ENCODE data around the gene PLA2G2E.

Gene PLA2G2E

GRCh38 chr1:19879661-19880060, 43.8 kb downstream of the PLA2G2E start:
- no peak for DNase-seq (ENCODE audit: extremely low read depth, low read depth)
- TF ChIP-seq CTCF (IDR thresholded peaks at IDR 0.05; ENCODE audit: low read depth, low read length, missing control alignments) = no peak
- no peak overlapping the region for H3K4me3 ChIP-seq (replicated peaks; ENCODE audit: low read depth, low read length)

- no peak for TF ChIP-seq CTCF (IDR thresholded peaks at IDR 0.05; ENCODE audit: low read depth, low read length, missing control alignments)
- no peak overlapping the region for H3K4me3 ChIP-seq (replicated peaks; ENCODE audit: low read depth, low read length)
- no peak for DNase-seq (ENCODE audit: extremely low read depth, low read depth)
Observed at GRCh38 chr1:19879227-19879626, 44.2 kb downstream of the PLA2G2E start.

- TF ChIP-seq CTCF (IDR thresholded peaks at IDR 0.05; ENCODE audit: low read depth, low read length, missing control alignments) = no peak
- H3K4me3 ChIP-seq (replicated peaks; ENCODE audit: low read depth, low read length) = no peak overlapping the region
- DNase-seq (ENCODE audit: extremely low read depth, low read depth) = no peak
Observed at GRCh38 chr1:19878637-19878985, 44.8 kb downstream of the PLA2G2E start.

GRCh38 chr1:19877821-19878636, 45.4 kb downstream of the PLA2G2E start:
- H3K4me3 ChIP-seq (replicated peaks; ENCODE audit: low read depth, low read length) = no peak overlapping the region
- TF ChIP-seq CTCF (IDR thresholded peaks at IDR 0.05; ENCODE audit: low read depth, low read length, missing control alignments) = no peak
- DNase-seq (ENCODE audit: extremely low read depth, low read depth) = no peak

- no peak for DNase-seq (ENCODE audit: extremely low read depth, low read depth)
- no peak for TF ChIP-seq CTCF (IDR thresholded peaks at IDR 0.05; ENCODE audit: low read depth, low read length, missing control alignments)
- H3K4me3 ChIP-seq (replicated peaks; ENCODE audit: low read depth, low read length) = no peak overlapping the region
Observed at GRCh38 chr1:19877181-19877750, 46.2 kb downstream of the PLA2G2E start.

- DNase-seq (ENCODE audit: extremely low read depth, low read depth) = no peak
Observed at GRCh38 chr1:19872190-19872589, 51.2 kb downstream of the PLA2G2E start.

More at GRCh38 chr1:19872190-19872589, 51.2 kb downstream of the PLA2G2E start:
- no peak overlapping the region for H3K4me3 ChIP-seq (replicated peaks; ENCODE audit: low read depth, low read length)
- peak; percentile 4 for TF ChIP-seq CTCF (IDR thresholded peaks at IDR 0.05; ENCODE audit: low read depth, low read length, missing control alignments)

Data from HFF-Myc (cell line).